B cell (primary cell): ENCODE measurements around the gene GRPEL1. TPM values are rescaled to one million over a fixed set of nuclear protein-coding genes. Genes with fewer than 3 reads are reported as not detected.

Source experiments
- ATAC-seq: fragments of 200-7000 bp; cut with Tn5 transposase; one replicate; pipeline ENCODE4 v1.10.0; 2021; ENCODE audit warnings: low read depth, mild to moderate bottlenecking, moderate number of reproducible peaks, moderate library complexity
- CTCF ChIA-PET: fragments of 350-600 bp; sonication (Branson Sonifier 250); formaldehyde crosslinking; loops from one replicate; lab custom pipeline; 2021; ENCODE audit warnings: antibody characterized with exemption, inconsistent platforms; lab: Charles Lee
- POLR2A ChIA-PET: fragments of 350-600 bp; sonication (Branson Sonifier 250); formaldehyde crosslinking; loops from one replicate; lab custom pipeline; 2021; ENCODE audit warnings: antibody characterized with exemption; lab: Charles Lee
- DNase-seq: peaks from one replicate; pipeline ENCODE4 v3.0.0; 2013
- H2AFZ ChIP-seq: 2 replicates; pipeline ENCODE4 v1.6.1; 2012; ENCODE audit warnings: mild to moderate bottlenecking, low read depth, low read length; ENCODE audit not compliant: insufficient read depth, poor library complexity, severe bottlenecking
- H3K27ac ChIP-seq, 2 donors: 1 replicate in 1 of 2; 2 replicates in 1 of 2; pipeline ENCODE4 v1.5.1; 2012 to 2013; ENCODE audit warnings: low read length in 2 of 2, mild to moderate bottlenecking in 2 of 2, moderate library complexity in 1 of 2
- H3K27me3 ChIP-seq, 4 experiments: fragments of 200-600 bp in 1 of 4; sonication (generic) in 1 of 4; replicated peaks in 1 of 4; 1 replicate in 2 of 4; 2 replicates in 2 of 4; pipeline versions ENCODE4 v1.6.1 to v1.7.0; 2013 to 2016; ENCODE audit warnings: low read length in 3 of 4, mild to moderate bottlenecking in 2 of 4, mixed read lengths in 1 of 4, moderate library complexity in 1 of 4; ENCODE audit not compliant: insufficient read depth in 4 of 4, control insufficient read depth in 3 of 4; ENCODE audit errors: control extremely low read depth in 1 of 4
- H3K36me3 ChIP-seq, 2 experiments: replicated peaks in 1 of 2; 1 replicate in 1 of 2; 2 replicates in 1 of 2; pipeline versions ENCODE4 v1.6.1 to v1.7.1; 2013; ENCODE audit warnings: low read length in 1 of 2; ENCODE audit not compliant: insufficient read depth in 2 of 2, control insufficient read depth in 1 of 2; ENCODE audit errors: control extremely low read depth in 1 of 2, extremely low read depth in 1 of 2
- H3K4me1 ChIP-seq, 2 donors: fragments of 200-600 bp in 1 of 2; sonication (generic) in 1 of 2; 1 replicate in 1 of 2; 2 replicates in 1 of 2; pipeline versions ENCODE4 v1.5.1 to v1.6.1; 2013 to 2017; ENCODE audit warnings: low read length in 2 of 2; ENCODE audit not compliant: control insufficient read depth in 2 of 2, insufficient read depth in 2 of 2
- H3K4me2 ChIP-seq: replicated peaks from 2 replicates; pipeline ENCODE3; 2012; ENCODE audit warnings: mild to moderate bottlenecking, low read depth, low read length; ENCODE audit not compliant: poor library complexity, severe bottlenecking
- H3K4me3 ChIP-seq, 5 experiments: fragments of 200-600 bp in 1 of 5; sonication (generic) in 1 of 5; 1 replicate in 3 of 5; 2 replicates in 2 of 5; pipeline versions ENCODE4 v1.5.1 to v1.7.0; 2011 to 2016; ENCODE audit warnings: low read length in 4 of 5, mild to moderate bottlenecking in 4 of 5, low read depth in 2 of 5, control low read depth in 1 of 5, moderate library complexity in 1 of 5; ENCODE audit not compliant: insufficient read depth in 1 of 5; ENCODE audit errors: control extremely low read depth in 1 of 5, extremely low read depth in 1 of 5
- H3K79me2 ChIP-seq: fragments of 200-600 bp; sonication (generic); one replicate; pipeline ENCODE4 v1.6.0; 2016; ENCODE audit warnings: low read length; ENCODE audit not compliant: control insufficient read depth, insufficient read depth
- H3K9ac ChIP-seq: fragments of 200-600 bp; sonication (generic); 2 replicates; pipeline ENCODE4 v1.6.1; 2017; ENCODE audit warnings: mild to moderate bottlenecking, low read length, moderate library complexity
- H3K9me3 ChIP-seq, 3 donors: one replicate each; pipeline versions ENCODE4 v1.6.1 to v1.7.1; 2013; ENCODE audit warnings: low read length in 2 of 3; ENCODE audit not compliant: control insufficient read depth in 2 of 3, insufficient read depth in 1 of 3; ENCODE audit errors: control extremely low read depth in 1 of 3
- H4K20me1 ChIP-seq: 2 replicates; pipeline ENCODE4 v1.6.0; 2012; ENCODE audit warnings: mild to moderate bottlenecking, low read length; ENCODE audit not compliant: insufficient read depth, control insufficient read depth, poor library complexity, severe bottlenecking
- H3K27ac Mint-ChIP-seq: one replicate; pipeline ENCODE4 v1.8.0; 2021; ENCODE audit warnings: mixed read lengths
- H3K27me3 Mint-ChIP-seq: one replicate; pipeline ENCODE4 v1.8.0; 2021; ENCODE audit warnings: mixed read lengths
- H3K4me1 Mint-ChIP-seq: one replicate; pipeline ENCODE4 v1.8.0; 2021; ENCODE audit warnings: mixed read lengths
- H3K4me3 Mint-ChIP-seq: one replicate; pipeline ENCODE4 v1.8.0; 2021; ENCODE audit warnings: mixed read lengths
- H3K9me3 Mint-ChIP-seq: one replicate; pipeline ENCODE4 v1.8.0; 2022; ENCODE audit warnings: mixed read lengths; ENCODE audit not compliant: insufficient read depth
- EZH2 ChIP-seq: IDR thresholded peaks from 2 replicates; pipeline ENCODE4 v1.6.1; 2012; ENCODE audit warnings: borderline replicate concordance, low read depth, mild to moderate bottlenecking, moderate library complexity, low read length; ENCODE audit not compliant: insufficient read depth, poor library complexity, severe bottlenecking
- WGBS: methylation state at CpG from one replicate; pipeline ENCODE4 v1.1.5; 2013; ENCODE audit warnings: missing lambda C conversion rate; ENCODE audit not compliant: insufficient coverage; 5-methylcytosine and 5-hydroxymethylcytosine counted together
- intact Hi-C: fragments of 100-400 bp; cut with micrococcal nuclease; formaldehyde crosslinking; loops from one replicate; pipeline ENCODE4 v1.10.0; 2022
- polyA plus RNA-seq: library from polyadenylated mRNA; depleted of rRNA; stranded (reverse); fragments of >200 nt; gene quantifications from 2 replicates; pipeline ENCODE4 v1.2.3, GENCODE V29; 2012
- total RNA-seq, 2 donors: library from RNA; stranded (reverse); fragments of 120-200 nt in 1 of 2; gene quantifications; 1 replicate in 1 of 2; 2 replicates in 1 of 2; pipeline versions ENCODE4 v1.2.3 to v1.2.4, GENCODE V29; 2013 to 2022
- TF ChIP-seq, protein P1 (sequence below): fragments of 200-600 bp; IDR thresholded peaks from one replicate; pipeline ENCODE4 v1.8.0; 2022; ENCODE audit warnings: antibody characterized with exemption, mild to moderate bottlenecking

GRPEL1 gene
- total and polyA plus RNA-seq, 2 donors (not counting 1 experiment from before 2014, with no cell fraction given) = 15.0 to 26.0 TPM

- Histone ChIP-seq H3K4me3 (no peak overlapping the region), H2AFZ (no peak overlapping the region), H3K4me1 (peaks cover 0 to 12% of the 10 kb centered on the region in 2 donors), H3K4me2 (no peak overlapping the region), H4K20me1 (peaks cover 94% of the 10 kb centered on the region), H3K9me3 (no peaks in the 10 kb centered on the region), H3K36me3 (peaks cover 2 to 56% of the 10 kb centered on the region in 2 experiments), H3K27ac (no peak overlapping the region), H3K9ac (no peak overlapping the region), H3K27me3 (no peaks in the 10 kb centered on the region), H3K79me2 (peaks cover 89% of the 10 kb centered on the region)
- POLR2A ChIA-PET = no interaction called here
- DNase-seq (no peak), ATAC-seq (no peak)
- Mint-ChIP-seq H3K9me3 (no peaks in the 10 kb centered on the region), H3K4me3 (no peak overlapping the region), H3K27ac (no peak overlapping the region), H3K27me3 (no peaks in the 10 kb centered on the region), H3K4me1 (peaks cover 23% of the 10 kb centered on the region)
- intact Hi-C loops = no loop called here
- CTCF ChIA-PET = interaction anchor here (1.1 kb wide), 1 partner anchor 10 kb away, joined by 3 read pairs; no protein-coding TSS in a partner anchor
- no peak for TF ChIP-seq EZH2
- TF ChIP-seq, protein P1, sequence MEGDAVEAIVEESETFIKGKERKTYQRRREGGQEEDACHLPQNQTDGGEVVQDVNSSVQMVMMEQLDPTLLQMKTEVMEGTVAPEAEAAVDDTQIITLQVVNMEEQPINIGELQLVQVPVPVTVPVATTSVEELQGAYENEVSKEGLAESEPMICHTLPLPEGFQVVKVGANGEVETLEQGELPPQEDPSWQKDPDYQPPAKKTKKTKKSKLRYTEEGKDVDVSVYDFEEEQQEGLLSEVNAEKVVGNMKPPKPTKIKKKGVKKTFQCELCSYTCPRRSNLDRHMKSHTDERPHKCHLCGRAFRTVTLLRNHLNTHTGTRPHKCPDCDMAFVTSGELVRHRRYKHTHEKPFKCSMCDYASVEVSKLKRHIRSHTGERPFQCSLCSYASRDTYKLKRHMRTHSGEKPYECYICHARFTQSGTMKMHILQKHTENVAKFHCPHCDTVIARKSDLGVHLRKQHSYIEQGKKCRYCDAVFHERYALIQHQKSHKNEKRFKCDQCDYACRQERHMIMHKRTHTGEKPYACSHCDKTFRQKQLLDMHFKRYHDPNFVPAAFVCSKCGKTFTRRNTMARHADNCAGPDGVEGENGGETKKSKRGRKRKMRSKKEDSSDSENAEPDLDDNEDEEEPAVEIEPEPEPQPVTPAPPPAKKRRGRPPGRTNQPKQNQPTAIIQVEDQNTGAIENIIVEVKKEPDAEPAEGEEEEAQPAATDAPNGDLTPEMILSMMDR = no peak
- 97% methylated on average over 13 of the region's 14 CpGs for WGBS
Measured at GRCh38 chr4:7052313-7052712, 15.6 kb downstream of the GRPEL1 start.

GRCh38 chr4:7051905-7052304 is 16.0 kb downstream of the GRPEL1 start:
- peaks cover 97% of the 10 kb centered on the region for H4K20me1 ChIP-seq
- 97% methylated on average over 14 of the region's 14 CpGs for WGBS

More at GRCh38 chr4:7051905-7052304, 16.0 kb downstream of the GRPEL1 start:
- peaks cover 27% of the 10 kb centered on the region for H3K4me1 Mint-ChIP-seq
- TF ChIP-seq EZH2 = no peak
- TF ChIP-seq, protein P1 = no peak
- no peak overlapping the region for H3K27ac Mint-ChIP-seq
- Histone ChIP-seq H3K4me1 (peaks cover under 1 to 15% of the 10 kb centered on the region in 2 donors), H3K27ac (no peak overlapping the region), H3K4me3 (no peak overlapping the region), H3K27me3 (no peaks in the 10 kb centered on the region), H3K4me2 (no peak overlapping the region), H3K36me3 (peaks cover 3 to 56% of the 10 kb centered on the region in 2 experiments), H3K79me2 (peaks cover 93% of the 10 kb centered on the region), H3K9me3 (no peaks in the 10 kb centered on the region), H3K9ac (no peak overlapping the region), H2AFZ (no peak overlapping the region)
- intact Hi-C loops = no loop called here
- no peak overlapping the region for H3K4me3 Mint-ChIP-seq
- H3K27me3 Mint-ChIP-seq = no peaks in the 10 kb centered on the region
- no peaks in the 10 kb centered on the region for H3K9me3 Mint-ChIP-seq
- no peak for ATAC-seq
- no peak for DNase-seq
- CTCF ChIA-PET = no interaction called here
- POLR2A ChIA-PET = interaction anchor here (0.7 kb wide), 1 partner anchor 393 kb away, joined by 4 read pairs; no protein-coding TSS in a partner anchor
